Posterior cingulate gyrus (tissue), 11 donors: ENCODE measurements around the gene LHFPL3.
"Not testable (repeated sequence)": the region's sequence is repeated elsewhere in the genome, so short reads cannot be mapped to it uniquely, and the experiment has no call there.

Experiments
- DNase-seq, 10 donors: peaks; one replicate each; pipeline versions ENCODE4 v3.0.0 to v3.0.0-alpha.2; 2020 to 2021; ENCODE audit warnings: mixed read lengths in 3 of 10
- intact Hi-C: fragments of 100-400 bp; cut with DNase I; formaldehyde crosslinking; loops from one replicate; pipeline ENCODE4 v1.15.1; 2023

The LHFPL3 gene

GRCh38 chr7:104563350-104563901 lies 235.0 kb downstream of the LHFPL3 start:
- DNase-seq, intact Hi-C loops: not testable (repeated sequence)

GRCh38 chr7:104569751-104570150 lies 241.3 kb downstream of the LHFPL3 start:
- intact Hi-C loops, result no loop called here
- DNase-seq, result no peak

DNA sequence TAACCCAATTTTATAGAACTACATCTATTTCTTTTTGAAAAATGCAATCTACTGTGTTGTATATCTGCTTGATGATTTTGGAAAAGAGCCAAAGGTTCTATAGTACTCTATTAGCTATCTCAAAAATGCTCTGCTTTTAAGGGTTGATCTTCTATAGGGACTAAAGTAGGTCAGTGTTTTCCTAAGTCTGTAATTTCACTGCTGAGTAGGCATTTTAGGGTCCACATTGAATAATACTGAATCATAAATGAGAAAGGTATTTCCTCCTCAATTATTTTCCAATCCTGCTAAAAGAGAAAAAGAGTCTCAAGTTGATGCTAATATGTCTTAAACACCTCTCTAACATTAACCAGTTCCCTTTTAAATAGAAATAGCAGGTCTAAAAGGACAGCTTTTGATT lies 244.2 kb downstream of the LHFPL3 start:
- intact Hi-C loops, result no loop called here
- DNase-seq, result no peak

GRCh38 chr7:104584620-104585019 lies 256.2 kb downstream of the LHFPL3 start:
- DNase-seq, result no peak
- intact Hi-C loops, result no loop called here

- intact Hi-C loops, result not testable (repeated sequence)
- peak in 1 of 10 donors; percentile 77 for DNase-seq
Observed at GRCh38 chr7:104595591-104595990, 267.2 kb downstream of the LHFPL3 start.

DNA sequence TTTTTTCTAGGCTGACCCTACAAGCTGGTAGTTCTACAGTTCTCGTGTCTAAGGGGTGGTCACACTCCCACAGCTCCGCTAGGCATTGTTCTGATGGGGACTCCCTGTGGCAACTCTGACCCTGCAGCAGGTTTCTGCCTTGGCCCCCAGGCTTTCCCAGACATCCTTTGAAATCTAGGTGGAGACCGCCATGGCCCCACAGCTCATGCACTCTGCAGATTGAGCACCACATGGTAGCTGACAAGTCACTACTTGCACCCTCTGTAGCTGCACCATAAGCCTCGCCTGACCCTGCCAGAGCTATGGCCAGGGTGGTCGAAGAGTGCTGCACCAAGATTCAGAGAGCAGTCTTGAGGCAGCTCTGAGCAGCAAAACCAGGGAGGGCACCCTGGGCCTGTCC lies 275.6 kb downstream of the LHFPL3 start:
- peak in 2 of 10 donors; percentile 70 to 72 for DNase-seq
- intact Hi-C loops, result no loop called here

DNA sequence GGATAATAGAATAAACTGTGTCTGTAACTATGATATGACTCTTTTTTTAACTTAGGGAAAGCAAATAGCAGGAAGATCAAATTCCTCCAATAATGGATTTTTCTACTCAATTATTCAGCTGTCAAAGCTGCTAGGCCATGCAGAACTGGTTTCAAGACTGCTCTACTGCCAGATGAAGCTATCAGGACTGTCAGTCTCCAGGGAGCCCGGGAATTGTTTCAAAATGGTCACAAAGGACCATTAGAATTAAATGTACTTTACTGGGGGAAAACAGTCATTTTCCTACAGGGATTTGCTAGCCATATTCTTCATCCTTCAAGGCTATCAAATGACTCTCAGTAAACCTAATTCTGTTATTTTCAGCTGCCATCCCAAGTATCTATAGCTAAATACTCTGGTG lies 276.3 kb downstream of the LHFPL3 start:
- intact Hi-C loops, result no loop called here
- no peak for DNase-seq

- intact Hi-C loops, result no loop called here
- no peak for DNase-seq
Observed at GRCh38 chr7:104621321-104621720, 292.9 kb downstream of the LHFPL3 start.

DNA sequence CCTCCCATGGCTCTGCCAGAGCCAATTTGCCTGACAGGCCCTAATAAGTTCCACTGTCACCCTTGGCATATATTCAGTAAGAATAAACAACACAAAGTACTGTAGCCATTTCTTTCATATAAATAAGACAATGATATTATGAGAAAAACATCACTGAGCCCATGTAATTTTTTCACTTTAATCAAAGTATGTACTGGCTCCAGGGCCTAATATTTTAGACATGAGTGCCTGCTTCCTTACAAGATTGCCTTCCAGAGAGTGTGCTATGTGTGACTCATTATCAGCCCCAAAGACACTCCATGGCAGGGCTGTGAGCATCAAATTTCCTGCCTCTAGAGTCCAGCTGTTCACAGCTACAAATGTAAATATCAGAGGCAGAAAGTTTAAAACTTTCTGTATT lies 297.6 kb downstream of the LHFPL3 start:
- intact Hi-C loops, result no loop called here
- no peak for DNase-seq

- no peak for DNase-seq
- intact Hi-C loops, result no loop called here
Observed at GRCh38 chr7:104627516-104627915, 299.1 kb downstream of the LHFPL3 start.

GRCh38 chr7:104628017-104628416 lies 299.6 kb downstream of the LHFPL3 start:
- intact Hi-C loops, result no loop called here
- DNase-seq, result no peak

DNA sequence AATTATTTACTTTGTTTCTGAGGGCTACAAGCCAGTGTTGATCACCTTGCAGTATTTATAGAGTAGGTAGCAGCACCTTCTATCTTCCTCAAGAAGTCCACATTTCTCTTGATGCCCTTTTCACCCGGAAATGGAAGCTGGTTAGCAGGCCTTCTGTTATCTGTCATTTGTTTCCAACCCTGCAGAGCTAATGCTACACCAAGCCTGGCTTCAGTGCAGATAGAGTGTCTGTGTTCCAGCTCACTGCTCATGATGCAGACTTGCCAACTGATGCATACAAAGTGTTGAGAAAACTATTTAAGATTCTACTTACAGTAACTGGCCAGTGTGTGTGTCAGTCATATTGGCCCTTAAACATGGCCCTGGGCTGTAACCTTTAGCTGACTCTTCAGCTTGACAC lies 301.0 kb downstream of the LHFPL3 start:
- no peak for DNase-seq
- intact Hi-C loops, result no loop called here

- intact Hi-C loops, result loop anchor here (5.0 kb wide), 1 partner anchor 207 kb away; no protein-coding TSS in a partner anchor
- DNase-seq, result no peak
Observed at GRCh38 chr7:104640506-104640905, 312.1 kb downstream of the LHFPL3 start.

GRCh38 chr7:104642560-104642959 lies 314.2 kb downstream of the LHFPL3 start:
- intact Hi-C loops, result loop anchor here (5.0 kb wide), 1 partner anchor 205 kb away; no protein-coding TSS in a partner anchor

GRCh38 chr7:104643587-104644217 lies 315.3 kb downstream of the LHFPL3 start:
- no peak for DNase-seq
- intact Hi-C loops, result loop anchor here (5.0 kb wide), 1 partner anchor 204 kb away; no protein-coding TSS in a partner anchor

More at GRCh38 chr7:104642560-104642959, 314.2 kb downstream of the LHFPL3 start:
- DNase-seq, result no peak

DNA sequence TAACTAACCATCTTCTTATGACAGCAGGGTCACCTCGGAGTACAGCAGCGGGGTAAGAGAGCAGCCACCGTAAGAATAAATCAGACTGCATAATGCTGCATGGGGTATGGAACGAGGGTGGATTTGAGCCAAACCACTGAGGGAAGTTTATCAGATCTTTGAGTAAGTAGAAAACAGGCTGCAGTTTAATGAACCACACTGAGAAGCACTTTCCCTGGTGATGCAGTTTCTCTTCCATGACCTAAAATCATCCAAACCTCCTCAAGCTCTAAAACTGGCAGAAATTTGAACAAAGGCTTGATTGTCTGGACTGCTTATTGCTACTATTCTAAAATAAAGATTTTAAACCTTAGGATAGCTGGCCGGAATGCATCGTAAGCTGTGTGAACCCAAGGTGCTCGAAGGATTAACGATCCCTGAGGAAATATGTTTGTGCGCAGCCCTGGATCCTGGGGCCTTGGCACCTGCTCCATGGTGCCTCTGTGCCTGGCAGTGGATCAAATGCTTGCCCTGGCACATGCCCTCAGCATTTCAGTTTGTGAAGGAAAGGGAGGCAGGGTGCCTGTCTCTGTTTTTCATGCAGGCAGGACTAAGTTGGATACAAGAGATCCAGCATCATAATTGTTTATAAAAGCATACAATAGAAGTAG lies 322.7 kb downstream of the LHFPL3 start:
- DNase-seq, result peak in 5 of 10 donors; percentile 9 to 70 (median 32)
- intact Hi-C loops, result no loop called here

DNA sequence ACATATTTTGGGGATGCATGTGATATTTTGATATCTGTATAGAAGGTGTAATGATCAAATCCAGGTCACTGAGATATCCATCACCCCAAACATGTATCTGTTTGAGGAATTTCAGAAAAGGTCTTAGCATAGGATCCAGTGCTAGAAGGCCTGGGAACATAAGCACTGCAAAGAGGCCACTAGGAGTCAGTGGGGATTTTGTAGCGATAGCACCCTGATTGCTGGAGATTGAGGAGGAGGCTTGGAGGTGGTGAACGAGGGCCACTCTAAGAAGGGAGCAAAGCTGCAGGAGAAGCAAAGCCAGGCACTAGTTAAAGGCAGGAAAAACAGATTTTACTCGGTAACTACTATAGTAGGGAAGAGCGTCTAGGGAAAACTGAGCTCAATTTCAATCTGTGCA lies 324.0 kb downstream of the LHFPL3 start:
- intact Hi-C loops, result no loop called here

GRCh38 chr7:104652865-104653264 lies 324.5 kb downstream of the LHFPL3 start:
- intact Hi-C loops, result no loop called here
- no peak for DNase-seq

More for the DNA sequence above, 324.0 kb downstream of the LHFPL3 start:
- DNase-seq, result no peak

DNA sequence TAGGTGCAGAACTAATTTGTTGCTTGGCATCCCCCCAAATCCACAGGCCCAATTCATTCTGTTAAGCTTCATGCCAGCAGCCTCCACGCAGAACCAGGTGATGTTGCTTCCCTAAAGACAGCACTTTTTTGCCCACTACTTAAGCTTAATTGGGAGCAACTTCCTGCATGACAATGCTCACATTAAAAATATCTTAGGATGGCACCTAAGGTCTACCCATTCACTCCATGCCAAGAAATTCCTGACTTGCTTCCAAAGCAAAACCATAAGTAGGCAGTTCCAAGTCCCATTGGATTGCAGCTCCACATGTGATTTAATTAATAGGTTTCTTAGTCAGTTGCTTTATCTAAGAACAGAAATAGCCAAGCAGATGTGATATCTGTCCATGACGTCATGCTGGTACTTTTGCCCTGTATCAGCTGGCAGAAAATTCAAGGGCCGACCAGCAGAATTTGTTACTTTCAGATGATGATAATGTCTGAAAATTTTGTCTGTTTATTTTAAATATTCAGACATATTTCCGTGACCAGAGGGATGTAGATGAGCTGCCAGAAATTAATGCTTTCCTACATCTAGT lies 325.5 kb downstream of the LHFPL3 start:
- no peak for DNase-seq
- intact Hi-C loops, result no loop called here

GRCh38 chr7:104655592-104655991 lies 327.2 kb downstream of the LHFPL3 start:
- intact Hi-C loops, result no loop called here
- no peak for DNase-seq

- DNase-seq, result no peak
- intact Hi-C loops, result no loop called here
Observed at GRCh38 chr7:104656467-104656866, 328.1 kb downstream of the LHFPL3 start.
